GM12892 (cell line): Measurements from ENCODE around the gene SDK1.

ENCODE experiments used
- DNase-seq: peaks from one replicate; pipeline ENCODE4 v3.0.0; 2011; ENCODE audit not compliant: insufficient read length
- FAIRE-seq: peaks from 2 replicates; lab custom pipeline; 2011; peaks lifted over from hg19 to GRCh38; lab: Jason Lieb, UNC
- POLR2A ChIP-seq: IDR thresholded peaks from 2 replicates; pipeline ENCODE4 v1.6.1; 2011; ENCODE audit warnings: low read depth, low read length, control low read depth
- POLR2AphosphoS5 ChIP-seq: IDR thresholded peaks from 2 replicates; pipeline ENCODE4 v1.6.1; 2011; ENCODE audit warnings: low read depth, low read length, control low read depth
- TAF1 ChIP-seq: IDR thresholded peaks from 2 replicates; pipeline ENCODE4 v1.6.1; 2011; ENCODE audit warnings: low read depth, mild to moderate bottlenecking, control low read depth, low read length, borderline replicate concordance

Gene SDK1

DNA sequence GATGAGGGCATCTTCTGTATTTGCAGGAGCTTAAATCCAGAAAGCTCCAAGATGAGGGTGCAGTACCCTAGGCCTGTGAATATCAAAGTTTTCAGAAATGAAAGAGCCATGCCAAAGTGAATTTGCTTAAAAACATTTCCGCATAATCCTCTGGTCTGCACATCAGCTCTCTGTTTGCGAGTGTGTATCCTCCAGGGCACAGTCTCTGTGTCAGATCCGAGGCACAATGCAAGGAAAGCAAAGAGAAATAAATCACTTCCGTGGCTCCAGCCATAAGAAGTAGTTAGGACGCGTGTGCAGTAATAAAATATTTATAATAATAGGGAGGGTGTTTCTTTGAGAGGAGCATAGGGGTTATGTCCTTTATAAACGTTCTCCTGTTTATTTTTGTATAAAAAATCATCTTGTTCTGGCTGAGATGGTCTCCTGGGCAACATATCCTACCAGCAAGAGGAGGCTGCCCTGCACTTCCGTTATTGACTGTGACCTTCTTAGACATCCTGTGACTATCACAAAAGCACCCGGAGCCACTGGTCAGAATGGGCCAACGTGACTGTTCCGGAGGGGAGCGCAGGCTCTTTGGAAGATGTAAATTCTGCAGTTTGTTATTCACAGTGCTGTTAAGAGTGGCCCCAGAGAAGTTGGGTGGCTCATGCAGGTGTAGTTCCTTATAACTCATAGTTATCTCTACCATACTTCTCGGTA lies 713.4 kb downstream of the SDK1 start:
- no peak for DNase-seq
- FAIRE-seq: no peak
- no peak for TF ChIP-seq POLR2A
- no peak for TF ChIP-seq POLR2AphosphoS5
- no peak for TF ChIP-seq TAF1

DNA sequence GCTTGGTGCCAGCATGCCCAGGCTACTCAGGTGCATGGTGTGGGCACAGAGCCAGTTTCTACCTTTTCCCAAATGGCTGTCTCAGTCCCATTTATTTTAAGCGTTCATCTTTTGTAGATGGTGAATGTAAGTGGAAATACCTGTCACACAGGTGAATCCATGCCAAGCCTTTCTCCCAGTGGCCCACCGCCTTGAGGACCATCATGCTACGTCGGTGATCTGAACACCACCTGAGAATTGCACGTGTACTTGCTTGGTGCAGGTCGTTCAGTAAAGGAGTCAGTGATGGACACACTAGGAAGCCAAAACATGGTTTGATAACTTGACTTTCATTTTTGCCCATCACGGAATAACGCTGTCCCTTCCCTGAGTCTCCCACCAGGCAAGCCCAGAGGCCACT lies 714.3 kb downstream of the SDK1 start:
- FAIRE-seq (no peak), DNase-seq (no peak)
- TF ChIP-seq POLR2AphosphoS5 (no peak), POLR2A (no peak)

DNA sequence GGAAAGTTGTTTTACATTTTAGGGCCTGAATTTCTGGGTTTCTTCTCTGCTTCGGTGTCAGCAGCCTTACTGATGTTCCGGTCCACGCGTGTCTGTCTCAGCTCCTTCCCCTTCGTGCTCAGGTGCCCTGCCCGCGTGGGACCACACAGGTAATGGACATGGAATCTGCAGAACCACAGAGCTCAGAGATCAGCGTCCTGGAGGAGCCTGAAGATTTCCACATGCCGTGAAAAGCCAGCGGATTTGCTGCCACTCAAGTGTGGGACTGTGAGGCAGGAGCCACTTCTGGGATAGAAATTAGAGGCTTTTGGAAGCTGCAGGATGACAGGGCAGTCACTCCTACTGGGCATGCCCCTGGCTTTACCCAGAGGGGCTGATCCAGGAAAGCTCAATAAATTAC lies 714.9 kb downstream of the SDK1 start:
- TF ChIP-seq TAF1 (no peak), POLR2A (no peak), POLR2AphosphoS5 (no peak)
- DNase-seq: no peak
- no peak for FAIRE-seq

DNA sequence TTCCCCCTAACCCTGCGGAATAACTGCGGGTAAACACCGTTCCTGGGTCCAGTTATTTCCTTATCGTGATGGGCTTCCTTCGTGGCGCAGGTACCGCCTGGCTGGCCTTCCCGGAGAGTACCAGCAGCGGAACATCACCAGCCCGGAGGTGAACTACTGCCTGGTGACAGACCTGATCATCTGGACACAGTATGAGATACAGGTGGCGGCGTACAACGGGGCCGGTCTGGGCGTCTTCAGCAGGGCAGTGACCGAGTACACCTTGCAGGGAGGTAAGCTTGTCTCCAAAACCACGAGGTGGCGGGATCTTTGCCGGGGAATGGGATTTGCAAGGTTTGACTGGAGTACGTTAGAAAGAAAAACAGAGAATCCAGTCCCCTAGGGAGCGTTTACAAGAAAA lies 716.0 kb downstream of the SDK1 start:
- DNase-seq (no peak), FAIRE-seq (no peak)
- TF ChIP-seq TAF1 (no peak), POLR2A (no peak), POLR2AphosphoS5 (no peak)

DNA sequence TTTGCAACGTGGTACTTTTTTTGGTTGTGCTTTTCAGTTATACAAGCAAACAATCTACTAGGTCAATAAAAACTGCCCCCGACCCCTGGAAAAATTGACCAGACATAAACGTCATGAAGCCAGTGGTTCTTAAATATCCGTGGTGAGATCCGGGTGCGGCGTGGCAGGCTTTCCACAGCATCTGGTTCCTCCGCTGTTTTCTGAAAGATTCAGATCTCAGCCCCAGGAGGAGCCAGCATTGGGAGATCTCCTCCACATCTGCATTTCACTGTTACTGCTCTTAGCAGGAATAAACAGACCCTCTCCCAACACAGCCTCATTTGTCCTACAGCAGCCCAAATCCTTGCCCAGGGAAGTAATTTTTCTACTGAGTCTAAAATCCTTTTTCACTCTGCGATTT lies 716.7 kb downstream of the SDK1 start:
- DNase-seq (no peak), FAIRE-seq (no peak)
- TF ChIP-seq POLR2A: no peak
- TF ChIP-seq TAF1: no peak
- TF ChIP-seq POLR2AphosphoS5: no peak

DNA sequence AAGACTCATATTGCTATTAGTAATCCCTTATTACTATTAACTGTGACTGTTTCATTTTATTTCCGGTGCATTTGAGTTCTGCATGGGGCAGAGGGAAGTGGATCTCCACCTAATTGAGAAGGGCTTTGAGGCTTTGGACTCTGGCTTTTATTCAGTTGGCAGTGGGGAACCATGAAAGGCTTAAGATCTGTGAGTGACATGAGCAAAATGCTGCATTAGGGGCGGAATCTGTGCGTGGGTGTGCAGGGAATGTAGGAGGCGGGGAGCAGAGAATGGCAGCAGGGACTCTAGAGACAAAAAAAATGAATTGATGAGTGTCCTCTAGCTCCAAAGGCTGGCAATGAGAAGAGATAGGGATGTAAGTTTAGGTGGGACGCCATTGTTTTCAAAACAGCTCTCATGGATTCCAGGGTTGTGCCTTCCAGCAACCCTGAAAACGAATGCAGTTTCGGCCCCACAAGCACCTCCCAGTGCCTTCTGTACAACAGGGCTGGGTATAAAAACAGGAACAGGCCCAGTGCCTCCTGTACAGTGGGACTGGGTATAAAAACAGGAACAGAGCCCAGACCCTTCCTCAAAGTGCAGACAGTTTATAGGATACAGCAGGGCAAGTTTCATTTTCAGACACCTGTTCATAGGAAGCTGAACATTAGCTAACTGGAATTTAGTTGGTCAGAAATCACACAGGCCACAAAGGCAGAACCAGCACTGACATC lies 717.7 kb downstream of the SDK1 start:
- FAIRE-seq (no peak), DNase-seq (no peak)
- TF ChIP-seq POLR2AphosphoS5: no peak
- TF ChIP-seq POLR2A: no peak
- TF ChIP-seq TAF1: no peak

DNA sequence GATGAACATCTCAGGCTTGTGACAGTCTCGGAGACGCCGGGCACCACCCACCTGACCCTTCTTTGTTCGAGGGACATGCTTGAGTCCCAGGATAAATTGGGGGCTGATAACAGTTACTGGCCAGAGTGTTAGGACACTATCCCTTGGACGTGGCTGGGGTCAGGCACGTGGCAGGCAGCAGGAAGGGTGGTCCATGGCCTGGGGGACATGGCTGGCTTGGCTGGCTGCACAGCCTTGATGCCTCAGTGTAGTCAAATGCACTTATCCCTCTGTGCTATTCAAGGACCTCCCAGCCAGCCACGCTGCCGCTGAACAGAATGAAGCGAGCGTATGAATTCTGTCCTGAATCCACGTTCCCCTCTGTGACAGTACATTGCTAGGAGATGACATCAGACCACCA lies 719.0 kb downstream of the SDK1 start:
- no peak for TF ChIP-seq POLR2AphosphoS5
- TF ChIP-seq POLR2A: no peak
- no peak for TF ChIP-seq TAF1
- FAIRE-seq (no peak), DNase-seq (no peak)

DNA sequence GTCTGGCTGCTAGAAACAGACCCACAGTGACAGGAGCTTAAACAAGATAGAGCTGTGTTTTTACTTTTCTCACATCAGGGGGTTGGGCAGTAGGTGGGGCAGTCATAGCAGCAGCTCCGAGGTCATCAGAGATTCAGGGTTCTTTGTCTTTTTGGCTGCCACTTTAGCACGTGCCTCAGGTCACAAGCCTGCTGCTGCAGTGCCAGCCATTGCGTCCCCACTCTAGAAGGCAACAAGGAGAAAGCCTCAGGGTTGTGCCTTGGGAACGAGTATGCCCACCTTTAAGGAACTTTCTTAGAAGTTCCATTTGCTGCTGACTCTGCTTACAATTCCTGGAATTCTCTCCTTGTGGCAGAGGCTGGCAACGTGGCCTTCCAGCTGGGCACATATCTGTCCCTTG lies 720.4 kb downstream of the SDK1 start:
- TF ChIP-seq POLR2AphosphoS5: no peak
- no peak for TF ChIP-seq POLR2A
- TF ChIP-seq TAF1: no peak
- FAIRE-seq: no peak
- DNase-seq: no peak

DNA sequence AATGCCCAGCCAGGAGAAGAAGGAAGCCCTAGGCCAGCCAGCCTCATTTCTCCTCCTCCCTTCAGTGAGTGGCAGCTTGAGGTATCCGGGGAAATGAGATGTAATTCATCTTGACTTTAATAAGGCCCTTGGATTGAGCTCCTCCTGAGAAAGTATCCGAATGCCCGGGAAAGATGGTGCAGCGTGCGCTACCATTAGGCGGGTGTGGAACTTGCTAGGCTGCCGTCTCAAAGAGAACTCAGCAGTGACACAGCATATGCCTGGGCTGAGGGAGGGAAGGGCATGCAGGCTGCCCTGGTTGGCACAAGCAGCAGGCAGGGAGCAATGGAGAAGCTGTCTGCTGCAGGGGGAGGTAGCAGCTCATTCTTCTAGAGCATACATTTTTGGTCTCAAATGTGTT lies 721.2 kb downstream of the SDK1 start:
- DNase-seq: no peak

DNA sequence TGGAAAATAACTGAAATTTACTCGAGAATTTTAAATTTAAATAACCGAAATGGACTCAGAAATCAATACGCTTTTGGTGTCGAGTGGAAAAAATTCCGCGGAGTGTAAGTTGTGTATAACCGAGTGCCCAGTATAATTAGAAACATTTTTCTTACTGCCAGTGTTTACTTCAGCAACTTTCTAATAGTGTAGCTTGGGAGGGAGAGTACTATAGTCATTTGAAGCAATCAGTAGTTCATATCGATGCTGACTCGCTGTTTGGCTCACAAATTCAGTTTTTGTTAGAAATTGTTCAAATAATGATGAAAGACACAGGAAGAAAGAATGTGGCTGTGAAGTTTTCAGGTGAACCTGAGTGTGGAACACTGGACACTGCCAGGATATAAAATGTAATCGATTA lies 722.5 kb downstream of the SDK1 start:
- DNase-seq: no peak
- no peak for FAIRE-seq
- no peak for TF ChIP-seq POLR2AphosphoS5
- no peak for TF ChIP-seq TAF1
- TF ChIP-seq POLR2A: no peak

More for the DNA sequence above, 721.2 kb downstream of the SDK1 start:
- FAIRE-seq: no peak
- no peak for TF ChIP-seq POLR2A
- no peak for TF ChIP-seq POLR2AphosphoS5
- no peak for TF ChIP-seq TAF1

DNA sequence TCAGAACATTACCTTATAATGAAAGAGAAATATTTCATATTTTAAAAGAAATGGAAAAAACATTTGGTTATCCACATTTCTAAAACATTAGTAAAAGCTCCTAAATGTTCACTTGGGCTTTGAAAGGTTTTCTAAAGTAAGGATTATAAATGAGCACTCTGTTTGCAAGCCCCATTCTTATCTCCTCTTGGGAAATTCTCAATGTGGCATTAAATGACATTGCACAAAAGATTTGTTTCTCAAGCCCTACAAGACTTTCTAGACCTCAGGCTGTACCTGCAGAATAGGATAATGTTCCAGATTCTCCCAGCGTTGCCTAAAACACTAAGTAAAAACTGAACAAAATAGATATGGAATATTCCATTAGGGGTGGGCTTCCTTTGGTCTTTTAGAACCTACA lies 723.1 kb downstream of the SDK1 start:
- TF ChIP-seq POLR2A (no peak), TAF1 (no peak), POLR2AphosphoS5 (no peak)
- DNase-seq: no peak

DNA sequence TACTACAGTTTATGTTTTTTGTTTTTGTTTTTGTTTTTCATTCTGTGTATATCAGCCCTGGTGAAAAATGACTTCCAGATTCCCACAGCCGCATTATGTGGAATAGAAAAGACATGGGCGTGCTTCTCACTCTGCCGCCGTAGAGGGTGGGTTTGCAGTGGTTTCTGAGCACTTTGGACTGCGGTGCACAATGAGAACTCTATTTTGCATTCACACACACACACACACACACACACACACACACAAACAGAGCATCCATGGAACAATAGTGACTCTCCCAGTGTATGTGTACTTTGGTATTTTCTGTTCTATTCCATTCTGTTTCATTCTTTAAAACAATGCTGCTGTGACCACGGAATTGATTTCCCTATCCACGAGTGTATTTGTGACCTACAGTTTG lies 723.8 kb downstream of the SDK1 start:
- FAIRE-seq: no peak
- DNase-seq: no peak
- no peak for TF ChIP-seq TAF1
- TF ChIP-seq POLR2AphosphoS5: no peak
- TF ChIP-seq POLR2A: no peak

More for the DNA sequence above, 723.1 kb downstream of the SDK1 start:
- no peak for FAIRE-seq
